CD4-positive, alpha-beta T cell treated with Interleukin-2 at 100 ng/mL for 4 hours (primary cell): ENCODE results near the gene CCK.

Experiments used
- DNase-seq: peaks from one replicate; pipeline ENCODE4 v3.0.0-alpha.2; 2020; ENCODE audit warnings: low spot score

Gene CCK

GRCh38 chr3:42225486-42226363 lies 40.3 kb downstream of the CCK start:
- DNase-seq = no peak

- no peak for DNase-seq
These were observed 41.1 kb downstream of the CCK start for GRCh38 chr3:42224658-42225421.

- no peak for DNase-seq
These were observed 41.8 kb downstream of the CCK start for GRCh38 chr3:42224178-42224577.

GRCh38 chr3:42222942-42223693 lies 42.9 kb downstream of the CCK start:
- DNase-seq = no peak

GRCh38 chr3:42220436-42221121 lies 45.4 kb downstream of the CCK start:
- DNase-seq = no peak

GRCh38 chr3:42216931-42217333 lies 49.1 kb downstream of the CCK start:
- DNase-seq = peak; percentile 11

GRCh38 chr3:42216302-42216701 lies 49.7 kb downstream of the CCK start:
- no peak for DNase-seq

GRCh38 chr3:42214565-42215283 lies 51.3 kb downstream of the CCK start:
- no peak for DNase-seq

GRCh38 chr3:42214064-42214463 lies 51.9 kb downstream of the CCK start:
- DNase-seq = no peak

- DNase-seq = no peak
These were observed 52.6 kb downstream of the CCK start for GRCh38 chr3:42213417-42213816.

GRCh38 chr3:42210726-42211125 lies 55.3 kb downstream of the CCK start:
- no peak for DNase-seq

- no peak for DNase-seq
These were observed 56.1 kb downstream of the CCK start for GRCh38 chr3:42209917-42210316.
